Stimulated activated CD8-positive, alpha-beta memory T cell treated with anti-CD3 and anti-CD28 coated beads, Interleukin-7, amount 100 ng/mL, for 24 hours (primary cell): ENCODE measurements around the gene CD48.

Experiments
- DNase-seq: peaks from one replicate; pipeline ENCODE4 v3.0.0-alpha.2; 2020; ENCODE audit warnings: low read depth

Gene CD48

DNA sequence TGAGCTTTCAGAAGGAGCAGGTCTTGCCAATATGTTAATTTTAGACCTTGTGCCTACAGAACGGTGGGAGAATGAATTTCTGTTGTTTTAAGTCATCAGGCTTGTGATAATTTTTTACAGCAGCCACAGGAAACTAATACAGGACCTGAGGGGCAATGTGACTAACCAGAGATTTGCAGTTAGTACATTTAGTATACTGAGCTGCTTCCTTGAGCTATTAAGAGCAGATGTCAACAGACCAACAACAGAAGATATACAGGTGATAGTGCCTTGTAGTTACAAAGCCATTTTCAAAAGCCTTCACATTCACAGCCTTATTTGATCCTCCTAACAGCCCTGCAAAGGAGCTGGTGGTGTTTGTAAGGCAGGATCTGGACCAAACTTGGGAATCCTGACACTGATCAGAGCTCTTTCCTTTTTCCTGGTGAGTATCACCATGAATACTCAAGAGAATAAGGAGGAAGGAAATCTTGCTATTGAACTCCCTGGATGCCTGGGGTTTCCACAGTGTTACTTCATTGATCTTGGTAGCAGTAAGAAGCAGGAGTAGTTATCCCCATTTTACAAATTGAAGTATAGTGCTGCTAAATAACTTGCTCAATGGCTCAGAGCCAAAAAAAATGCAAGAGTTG, 60.1 kb downstream of the CD48 start:
- DNase-seq: no peak

DNA sequence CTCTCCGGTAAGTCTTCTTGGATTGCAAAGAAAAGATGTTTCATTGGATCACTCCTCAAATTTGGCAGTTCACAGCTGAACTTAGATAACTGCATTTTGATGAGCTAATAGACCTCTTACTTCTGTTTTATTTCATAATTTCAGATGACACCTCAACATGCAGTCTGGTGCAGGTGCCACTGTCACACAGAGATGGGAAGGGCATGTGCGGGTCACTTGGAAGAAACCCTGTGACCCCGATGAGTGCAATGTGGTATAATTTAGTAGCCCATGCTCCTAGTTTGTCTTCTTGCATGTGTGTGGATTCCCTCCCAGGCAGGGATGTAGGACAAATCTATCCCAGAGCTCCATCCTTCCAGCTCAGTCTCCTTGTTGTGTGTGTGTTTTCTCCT, 64.3 kb downstream of the CD48 start:
- DNase-seq: no peak

DNA sequence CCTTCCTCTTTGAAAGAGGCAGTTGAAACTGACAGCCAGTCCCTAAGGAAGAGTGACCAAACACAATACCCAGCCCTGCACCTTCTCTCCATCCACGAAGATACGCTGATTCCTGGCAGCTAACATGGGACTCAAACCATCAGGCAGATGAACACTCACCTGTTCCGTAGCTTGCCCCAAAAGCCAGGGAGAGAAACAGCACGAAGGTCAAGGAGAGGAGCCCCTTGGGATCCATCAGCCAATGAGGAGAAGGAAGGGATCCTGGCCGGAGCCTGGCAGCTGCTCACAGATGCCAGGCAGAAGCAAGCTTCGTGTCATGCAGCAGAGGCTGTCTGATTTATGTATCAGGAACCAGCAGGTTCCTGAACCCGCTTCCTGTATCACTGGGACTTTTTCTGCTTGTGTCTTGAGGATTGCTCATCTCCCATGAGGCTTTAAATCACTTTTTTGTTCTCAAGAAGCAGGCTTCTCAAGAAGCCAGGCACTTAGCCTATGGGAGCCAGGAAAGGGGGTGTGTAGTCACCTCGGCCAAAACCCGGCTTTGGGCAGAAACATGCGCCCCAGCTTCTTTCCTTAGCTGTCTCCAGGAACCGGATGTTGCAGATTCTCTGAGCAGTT, 64.8 kb downstream of the CD48 start, which contains the start of gene SLAMF1:
Gene SLAMF1, minus strand, starts transcription at position 334 of the 618 bp plus-strand sequence. Its CDS starts 99 bp downstream, at position 235.
- no peak for DNase-seq

DNA sequence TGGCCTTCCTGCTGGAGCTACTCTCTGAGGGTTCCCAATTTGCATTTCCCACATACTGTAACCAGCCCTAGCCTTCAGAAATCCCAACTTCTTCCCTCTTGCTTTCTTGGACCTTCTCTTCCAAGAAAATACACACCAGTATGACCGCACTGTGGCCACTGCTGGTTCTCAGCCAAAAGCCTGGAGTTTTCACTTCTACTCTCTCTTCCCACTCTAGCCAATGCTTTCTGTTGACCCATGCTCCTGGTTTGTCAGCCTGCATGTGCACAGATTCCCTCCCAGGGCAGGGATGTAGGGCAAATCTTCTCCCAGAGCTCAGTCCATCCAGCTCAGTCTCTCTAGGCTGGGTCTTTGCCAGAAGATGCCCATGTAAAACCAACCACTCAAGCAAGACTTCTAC, 65.4 kb downstream of the CD48 start:
- no peak for DNase-seq

DNA sequence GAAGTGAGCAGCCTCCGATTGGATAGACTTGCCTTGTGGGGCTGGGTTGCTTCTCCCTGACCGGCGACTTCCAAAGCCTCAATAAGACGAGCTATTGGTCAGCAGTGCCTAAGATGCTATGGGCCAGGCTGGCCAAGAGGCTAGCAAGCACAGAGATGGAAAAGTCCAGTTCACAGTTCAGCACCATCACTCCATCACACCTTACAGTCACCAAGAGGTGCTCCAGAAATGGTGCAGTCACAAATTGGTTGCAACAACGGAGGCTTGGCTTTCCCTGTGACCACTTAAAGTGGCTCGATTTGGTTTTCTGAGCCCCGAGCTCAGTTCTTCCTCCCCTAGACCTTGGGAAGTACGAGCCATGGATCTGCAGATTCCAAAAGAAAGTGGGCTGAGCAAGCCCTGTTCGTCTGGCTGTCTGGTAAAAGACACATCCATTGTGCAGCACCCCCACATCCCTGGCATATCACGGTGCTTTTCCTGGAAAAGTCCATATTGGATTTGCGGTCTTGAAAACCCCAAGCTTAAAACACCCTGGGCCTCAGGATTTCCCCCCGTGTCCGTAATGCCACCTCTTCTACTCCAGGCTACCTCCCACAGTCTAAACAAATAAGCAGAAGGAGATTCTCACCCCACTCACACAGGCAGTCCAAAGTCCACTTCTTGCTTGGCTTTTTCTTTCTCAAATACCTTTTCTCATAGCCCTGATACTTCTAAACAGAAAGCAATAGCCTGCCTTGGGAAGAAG, 66.1 kb downstream of the CD48 start:
- DNase-seq: no peak

DNA sequence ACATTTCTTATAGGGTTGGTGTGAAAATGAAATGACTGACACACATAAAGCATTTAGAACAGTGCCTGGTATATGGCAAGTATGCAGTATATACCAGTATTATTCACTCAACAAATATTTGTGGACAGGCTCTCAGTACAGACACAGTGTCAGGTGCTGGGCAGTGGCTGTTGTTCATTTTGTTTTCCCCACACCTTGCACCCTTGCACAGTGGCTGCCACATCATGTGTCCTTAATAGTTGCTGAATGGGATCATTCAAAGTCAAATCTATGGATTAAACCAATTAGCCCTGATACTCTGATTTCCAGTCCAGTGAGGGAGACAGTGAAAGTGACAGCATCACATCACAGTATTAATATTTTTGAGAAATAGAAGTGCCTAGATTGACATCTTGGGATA, 67.2 kb downstream of the CD48 start:
- no peak for DNase-seq

DNA sequence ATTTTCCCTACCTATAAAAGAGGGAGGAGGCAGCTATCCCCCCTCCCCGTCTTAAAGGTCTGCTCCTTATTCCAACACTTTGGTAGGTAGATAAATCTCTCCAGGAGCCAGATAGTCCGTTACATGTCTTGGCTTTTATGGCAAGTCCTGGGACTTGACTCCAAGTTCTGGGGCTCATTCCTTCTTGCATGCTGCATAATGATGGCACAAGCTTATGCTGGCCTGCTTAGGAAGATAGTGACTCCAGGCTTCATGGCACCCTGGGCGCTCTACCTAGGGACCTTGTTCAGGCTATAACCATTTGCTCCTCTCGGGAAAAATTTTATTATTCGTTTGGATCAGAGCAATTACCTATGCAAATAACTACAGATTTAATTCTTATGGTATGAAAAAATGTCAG, 68.5 kb downstream of the CD48 start:
- DNase-seq: no peak

DNA sequence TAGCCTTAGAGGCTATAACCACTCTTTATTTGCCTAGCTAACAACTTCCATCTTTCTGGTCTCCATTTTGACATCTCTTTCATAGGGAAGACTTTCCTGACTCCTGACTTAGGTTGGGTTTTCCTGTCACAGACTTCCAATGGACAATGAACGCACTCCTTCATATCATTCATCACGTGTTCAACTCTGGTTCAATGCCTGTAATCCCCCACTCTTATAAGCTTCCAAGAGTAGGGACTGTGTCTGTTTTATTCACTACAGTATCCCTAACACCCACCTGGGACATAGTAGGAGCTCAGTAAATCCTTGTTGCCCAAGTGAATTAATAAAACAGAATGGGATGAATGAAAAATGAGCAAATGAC, 69.4 kb downstream of the CD48 start:
- DNase-seq: no peak

DNA sequence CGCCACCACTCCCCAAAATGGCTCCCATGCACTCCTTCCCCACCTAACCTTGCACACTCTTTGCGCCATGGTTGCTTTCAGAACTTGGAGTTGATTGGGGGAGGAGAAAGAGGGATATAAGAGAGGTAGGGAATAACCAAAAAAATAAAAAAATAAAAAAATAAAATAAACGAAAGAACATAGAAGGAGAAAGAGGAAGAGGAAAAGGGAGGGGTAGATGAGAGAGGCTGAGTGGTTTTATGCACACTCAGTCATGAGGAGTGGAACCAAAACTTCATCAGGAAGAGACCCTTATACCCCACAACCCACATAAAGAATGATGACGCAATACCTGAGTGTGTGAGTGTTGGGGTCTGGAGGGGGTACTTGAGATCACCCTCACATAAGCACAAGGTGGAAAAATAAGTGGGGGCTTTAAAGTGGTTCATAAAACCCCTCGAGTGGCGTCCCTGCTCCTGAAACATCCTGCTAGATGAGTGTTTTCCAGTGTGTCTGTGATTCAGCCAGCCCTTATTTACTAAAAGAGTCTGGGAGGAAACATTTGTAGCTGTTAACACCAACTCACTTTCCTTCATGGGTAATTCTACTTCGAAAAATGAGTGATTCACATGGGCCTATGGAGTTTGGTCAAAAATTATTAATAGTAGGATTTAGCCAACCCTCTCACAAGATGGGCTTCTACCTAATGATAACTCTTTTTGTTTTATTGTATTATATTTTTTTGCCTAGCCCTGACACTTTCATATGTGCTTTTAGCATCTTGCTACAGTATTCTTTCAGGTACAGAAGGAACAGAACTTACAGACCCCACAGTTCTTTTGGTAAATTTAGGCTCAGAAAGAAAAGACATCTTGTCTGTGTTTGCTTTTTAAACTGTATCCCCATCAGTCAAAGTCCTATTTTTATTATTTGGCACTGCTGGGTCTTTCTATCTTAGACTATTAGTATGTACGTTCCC, 70.0 kb downstream of the CD48 start:
- no peak for DNase-seq

DNA sequence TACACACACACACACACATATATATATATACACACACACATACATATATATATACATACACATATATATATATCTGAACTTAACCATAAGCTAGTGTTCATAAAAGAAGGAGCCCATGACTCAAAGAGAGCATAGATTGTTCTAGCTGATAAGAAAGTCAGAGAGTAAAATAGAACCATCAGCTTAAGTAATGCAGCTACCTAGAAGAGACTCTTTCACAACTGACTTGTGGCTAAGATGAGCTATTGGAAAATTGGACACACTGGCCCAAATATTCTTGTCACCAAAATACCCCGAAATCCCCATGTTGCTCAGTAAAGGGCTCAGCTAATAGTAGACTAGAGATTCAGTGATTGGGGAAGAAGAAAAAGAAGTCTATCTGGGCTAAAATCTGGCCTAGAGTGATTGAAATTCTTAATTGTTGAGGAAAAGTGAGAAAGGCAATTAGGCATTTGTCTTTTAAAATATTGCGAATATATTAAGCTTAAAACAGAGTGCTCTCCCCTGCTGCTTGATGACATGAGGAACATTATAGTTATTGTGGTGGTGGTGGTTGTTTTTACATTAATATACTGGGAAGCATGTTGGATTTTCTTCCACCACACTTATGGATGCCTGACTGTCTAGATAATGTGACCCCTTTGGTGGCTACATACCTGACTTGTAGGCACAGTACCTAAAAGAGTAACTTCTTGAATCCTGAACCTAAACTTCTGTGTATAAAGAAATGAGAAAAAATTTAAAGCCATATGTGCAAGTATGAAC, 71.1 kb downstream of the CD48 start:
- DNase-seq: no peak

DNA sequence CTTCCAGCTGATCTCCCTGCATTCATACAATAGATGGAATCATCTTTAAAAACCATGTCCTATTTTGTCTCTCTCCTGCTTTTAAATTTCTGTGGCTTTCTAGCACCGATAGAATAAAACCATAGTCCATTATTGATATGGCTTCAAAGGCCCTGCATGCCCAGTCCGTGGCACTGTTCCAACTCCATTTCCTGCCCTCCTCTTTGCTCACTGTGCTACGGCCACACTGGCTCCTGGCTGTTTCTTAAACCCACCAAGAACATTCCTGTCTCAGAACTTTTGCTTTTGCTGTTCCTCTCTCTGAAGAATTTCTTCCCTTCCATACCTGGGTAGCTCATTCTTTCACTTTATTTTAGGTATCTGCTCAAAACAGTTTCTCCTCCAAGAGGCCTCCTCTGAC, 72.0 kb downstream of the CD48 start:
- no peak for DNase-seq

DNA sequence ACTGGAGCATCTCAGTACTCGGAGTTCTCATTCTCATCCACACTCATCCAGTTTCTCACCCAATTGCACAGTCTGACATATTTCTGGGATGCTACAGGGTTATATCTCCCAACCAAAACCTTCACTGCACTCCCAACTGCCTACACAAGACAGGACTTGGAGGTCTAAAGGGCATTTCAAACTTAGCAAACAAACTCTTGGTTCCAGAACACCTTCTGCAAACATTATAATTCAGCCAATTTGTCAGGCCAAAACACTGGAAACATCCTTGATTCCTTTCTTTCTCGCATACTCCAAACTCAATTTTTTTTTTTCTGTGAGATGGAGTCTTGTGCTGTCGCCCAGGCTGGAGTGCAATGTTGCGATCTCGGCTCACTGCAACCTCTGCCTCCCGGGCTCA, 72.7 kb downstream of the CD48 start:
- DNase-seq: no peak

DNA sequence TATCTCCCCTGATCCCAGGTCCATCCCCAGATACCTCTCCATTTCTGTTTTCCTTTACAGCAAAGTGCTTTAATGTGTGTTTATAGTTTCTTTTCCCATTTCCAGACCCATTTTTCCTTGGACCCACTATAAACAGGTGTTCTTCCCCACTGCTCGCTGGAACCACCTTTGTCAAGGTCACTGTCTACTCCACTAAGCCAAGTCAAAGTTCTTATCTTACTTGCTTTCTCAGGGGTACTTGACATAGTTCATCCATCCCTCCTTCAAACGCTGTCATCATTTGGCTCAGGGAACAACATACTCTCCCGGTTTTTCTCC, 73.1 kb downstream of the CD48 start:
- no peak for DNase-seq

DNA sequence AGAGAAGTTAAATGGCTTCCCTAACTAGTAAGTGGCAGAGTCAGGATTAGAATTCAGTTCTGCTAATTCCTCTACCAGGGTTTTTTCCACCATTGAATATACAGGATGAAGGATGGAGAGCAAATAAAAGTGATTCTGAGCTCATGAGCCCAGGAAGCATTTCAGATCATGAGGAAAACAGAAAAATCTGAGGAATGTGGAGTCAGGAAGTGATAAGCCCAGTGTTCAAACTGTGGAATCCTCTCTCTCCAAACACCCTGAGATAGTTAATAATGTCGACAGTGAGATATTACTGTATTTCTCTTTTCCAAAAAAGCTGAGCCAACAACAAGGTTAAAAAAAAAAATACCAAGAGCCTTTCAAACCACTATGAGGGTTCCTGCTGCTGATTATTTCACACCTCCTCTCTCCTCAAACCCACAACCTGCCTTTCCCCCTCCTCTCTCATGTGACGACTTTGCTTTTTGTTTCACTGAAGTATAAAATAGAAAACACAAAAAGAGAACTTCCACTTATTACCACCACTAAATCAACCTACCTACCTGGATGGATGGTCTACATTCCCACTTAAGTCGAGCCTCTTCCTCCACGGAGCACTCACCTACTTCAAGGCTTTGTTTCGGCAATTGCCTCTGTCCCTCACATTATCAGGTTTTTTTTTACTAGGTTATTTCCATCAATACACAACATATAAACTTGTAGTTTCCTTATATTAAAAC, 73.6 kb downstream of the CD48 start:
- no peak for DNase-seq

DNA sequence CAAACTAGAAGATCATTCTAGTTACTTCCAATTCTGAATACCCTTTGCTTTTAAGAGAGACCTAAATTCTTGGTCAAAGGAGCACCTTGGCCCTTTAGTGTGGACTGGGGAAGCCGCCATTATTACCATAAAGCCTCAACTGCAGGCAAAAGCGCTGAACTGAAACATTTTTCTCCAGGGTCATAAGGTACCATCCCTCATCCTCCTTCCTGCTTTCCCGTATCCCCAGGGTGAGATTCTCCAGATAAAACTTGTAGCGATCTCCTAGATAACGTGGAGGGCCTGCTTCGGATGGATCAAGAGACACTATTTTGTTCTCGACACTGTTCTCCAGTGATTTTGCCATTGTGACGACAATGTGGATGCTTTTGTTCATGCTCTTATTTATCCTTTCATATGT, 74.6 kb downstream of the CD48 start:
- DNase-seq: no peak

DNA sequence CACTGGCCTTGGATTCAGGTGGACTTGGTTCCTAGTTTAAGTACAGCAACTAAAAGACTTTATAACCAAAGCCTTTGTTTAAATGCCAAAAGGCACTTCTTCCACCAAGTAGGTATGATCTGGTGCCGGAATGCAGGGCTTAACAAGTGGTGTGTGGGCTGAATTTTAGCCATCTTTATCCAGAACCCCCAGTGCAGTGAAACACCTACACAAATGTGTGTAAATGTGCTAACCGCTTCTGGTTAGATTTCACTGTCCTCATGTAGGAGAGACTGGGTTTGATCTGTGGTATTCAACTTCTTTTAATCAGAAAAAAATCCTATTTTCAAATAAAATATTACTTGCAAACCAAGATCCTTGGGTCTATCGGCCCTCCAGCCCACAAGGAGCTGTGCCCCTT, 75.1 kb downstream of the CD48 start:
- DNase-seq: no peak

DNA sequence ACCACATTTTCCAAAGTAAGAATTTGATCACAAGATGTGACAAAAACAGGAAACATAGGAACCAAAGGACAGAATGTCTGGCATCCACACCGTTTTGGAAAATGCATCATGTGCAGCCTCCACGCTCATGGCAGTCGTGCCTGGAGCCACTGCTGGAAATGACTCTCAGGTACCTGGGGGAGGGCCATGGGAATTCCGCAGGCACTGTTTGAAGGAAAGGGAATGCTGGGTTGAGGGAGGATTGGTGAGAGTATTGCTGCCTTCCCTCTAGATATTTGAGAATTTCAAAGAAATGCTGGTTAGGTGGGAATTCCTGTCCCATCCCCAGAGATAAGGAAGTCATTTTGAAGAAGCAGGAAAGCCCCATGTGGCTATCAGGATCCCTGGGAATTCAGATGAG, 75.5 kb downstream of the CD48 start:
- DNase-seq: no peak

DNA sequence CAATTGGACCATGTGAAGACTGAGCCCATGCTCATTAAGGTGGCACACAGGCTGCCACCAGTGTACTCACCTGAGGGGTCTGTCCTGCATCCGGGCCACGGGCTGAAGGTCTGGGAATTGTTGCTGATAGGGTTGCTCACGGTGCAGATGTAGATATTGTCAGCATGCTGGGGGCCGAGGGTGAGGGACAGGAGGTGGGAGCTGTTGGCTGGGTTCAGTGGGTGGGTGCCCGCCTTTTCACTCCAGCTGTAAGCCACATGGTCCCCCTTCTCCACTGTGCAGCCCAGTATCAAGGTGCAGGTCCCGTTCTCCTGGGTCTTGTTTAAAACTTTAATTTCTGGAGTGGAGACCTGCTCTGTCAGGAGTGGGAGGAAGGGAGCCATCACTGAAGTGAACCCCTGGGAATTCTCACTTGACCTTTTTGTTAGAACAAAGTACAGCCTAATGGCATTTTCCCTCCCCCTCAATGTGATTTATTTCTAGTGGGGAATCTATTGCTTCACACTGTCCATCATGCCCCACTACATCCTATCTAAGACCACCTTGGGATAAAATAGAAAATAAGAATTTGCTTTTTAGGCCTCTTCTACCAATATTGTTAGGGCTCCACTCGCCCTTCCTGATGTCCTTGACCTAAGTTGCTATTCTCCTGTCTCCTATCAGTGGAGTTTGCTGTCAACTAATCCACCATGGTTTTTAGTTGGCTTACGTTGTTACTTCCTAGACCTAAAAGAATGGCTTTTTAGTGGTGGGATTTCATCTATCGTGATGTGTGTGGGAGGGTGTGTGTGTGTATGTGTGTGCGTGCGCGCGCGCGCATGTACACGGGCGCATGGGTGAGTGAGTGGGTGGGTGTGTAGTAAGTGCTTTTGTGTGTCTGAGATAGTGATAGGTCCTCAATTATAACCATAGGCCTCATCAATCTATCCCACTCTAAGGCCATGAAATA, 76.8 kb downstream of the CD48 start:
- DNase-seq: no peak

DNA sequence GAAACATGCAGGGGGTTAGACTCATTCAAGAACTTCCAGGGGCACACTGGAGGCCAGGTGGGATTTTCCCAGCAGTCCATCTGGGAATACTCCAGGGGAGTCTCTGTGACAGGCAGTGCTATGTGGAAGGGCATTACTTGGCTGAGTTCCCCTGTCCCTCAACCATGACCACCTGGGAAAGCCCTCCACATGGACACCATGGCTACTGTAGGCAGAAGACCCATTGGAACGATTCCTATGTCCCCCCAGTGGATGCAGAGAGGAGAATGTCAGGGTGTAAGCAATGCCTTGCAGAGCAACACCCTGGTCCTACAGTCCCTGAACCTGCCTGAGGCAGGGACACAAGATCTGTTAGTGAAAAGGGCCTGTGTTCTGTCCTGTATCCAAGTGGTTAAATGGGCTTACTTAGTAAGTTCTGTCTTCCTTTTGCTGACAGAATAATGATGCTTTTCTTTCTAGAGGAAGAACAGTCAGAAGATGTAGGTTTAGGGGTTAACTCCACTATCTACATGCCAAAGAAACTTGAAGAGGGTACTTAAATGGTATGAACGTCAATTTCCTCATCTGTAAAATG, 78.2 kb downstream of the CD48 start:
- no peak for DNase-seq
